ENCODE data around the gene OCEL1.

The OCEL1 gene

DNA sequence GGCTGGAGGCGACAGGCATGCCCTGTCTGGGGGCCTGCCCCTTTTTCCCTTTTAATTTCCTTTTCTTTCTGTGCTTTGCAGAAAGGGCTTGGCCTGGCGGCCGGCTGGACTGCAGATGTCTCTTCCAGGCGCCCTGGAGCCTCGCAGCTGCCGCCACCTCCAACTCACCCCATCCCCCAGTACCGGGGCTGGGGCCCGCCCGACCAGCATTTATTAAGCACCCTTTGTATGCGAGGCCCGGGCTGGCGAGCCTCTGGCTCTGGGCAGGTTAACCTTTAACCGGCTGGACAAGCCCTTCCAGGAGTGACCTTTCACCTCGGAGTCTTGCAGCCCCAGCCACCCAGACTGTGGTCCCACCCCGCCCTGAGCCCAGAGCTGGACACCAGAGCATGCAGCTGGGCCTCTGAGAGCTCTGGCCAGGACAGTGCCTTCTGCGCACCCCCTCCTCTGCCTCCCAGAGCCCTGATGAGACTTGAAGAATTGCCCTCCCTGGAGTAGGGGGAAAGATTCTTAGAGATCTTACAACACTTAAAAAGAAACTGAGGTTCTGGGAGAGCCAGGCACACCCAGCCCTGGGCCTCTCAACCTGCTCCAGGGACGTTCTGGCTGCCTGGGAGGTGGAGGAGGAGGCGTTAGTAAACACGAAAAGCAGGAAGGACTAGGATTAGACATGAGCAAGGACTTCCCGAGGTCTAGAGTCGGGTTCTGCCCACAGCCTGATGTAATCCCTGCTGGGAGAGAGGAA, 20.8 kb downstream of the OCEL1 start:
- Histone ChIP-seq H3K27me3 (ENCODE audit: insufficient read depth, low read length, poor library complexity) (no peaks in the 10 kb centered on the region), H3K4me3 (ENCODE audit: low read depth in 1 of 2, low read length in 2 of 2) (peak overlapping the region; percentile 34 to 92; a peak in 3 of 4 replicates), H4K20me1 (ENCODE audit: insufficient read depth, low read length) (peaks cover 8% of the 10 kb centered on the region), H3K36me3 (ENCODE audit: insufficient read depth, low read length) (no peaks in the 10 kb centered on the region), H3K4me1 (ENCODE audit: insufficient read depth, low read length) (peaks cover 35% of the 10 kb centered on the region), H3K4me2 (ENCODE audit: insufficient read depth, low read length) (peak overlapping the region; percentile 98), H3K27ac (ENCODE audit: low read length) (peak overlapping the region; percentile 80), H2AFZ (ENCODE audit: low read depth, low read length) (peak overlapping the region; percentile 96), H3K9ac (ENCODE audit: low read depth, low read length) (peak overlapping the region; percentile 81), H3K79me2 (ENCODE audit: insufficient read depth, low read length) (peaks cover 31% of the 10 kb centered on the region), H3K9me3 (ENCODE audit: insufficient read depth, low read length, severe bottlenecking) (no peaks in the 10 kb centered on the region)
- ATAC-seq (ENCODE audit: insufficient read depth, low read depth) (no peak; the same call in 2 of the 3 replicates), DNase-seq (no peak)
- TF ChIP-seq, protein P1, sequence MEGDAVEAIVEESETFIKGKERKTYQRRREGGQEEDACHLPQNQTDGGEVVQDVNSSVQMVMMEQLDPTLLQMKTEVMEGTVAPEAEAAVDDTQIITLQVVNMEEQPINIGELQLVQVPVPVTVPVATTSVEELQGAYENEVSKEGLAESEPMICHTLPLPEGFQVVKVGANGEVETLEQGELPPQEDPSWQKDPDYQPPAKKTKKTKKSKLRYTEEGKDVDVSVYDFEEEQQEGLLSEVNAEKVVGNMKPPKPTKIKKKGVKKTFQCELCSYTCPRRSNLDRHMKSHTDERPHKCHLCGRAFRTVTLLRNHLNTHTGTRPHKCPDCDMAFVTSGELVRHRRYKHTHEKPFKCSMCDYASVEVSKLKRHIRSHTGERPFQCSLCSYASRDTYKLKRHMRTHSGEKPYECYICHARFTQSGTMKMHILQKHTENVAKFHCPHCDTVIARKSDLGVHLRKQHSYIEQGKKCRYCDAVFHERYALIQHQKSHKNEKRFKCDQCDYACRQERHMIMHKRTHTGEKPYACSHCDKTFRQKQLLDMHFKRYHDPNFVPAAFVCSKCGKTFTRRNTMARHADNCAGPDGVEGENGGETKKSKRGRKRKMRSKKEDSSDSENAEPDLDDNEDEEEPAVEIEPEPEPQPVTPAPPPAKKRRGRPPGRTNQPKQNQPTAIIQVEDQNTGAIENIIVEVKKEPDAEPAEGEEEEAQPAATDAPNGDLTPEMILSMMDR (IDR thresholded peaks at IDR 0.05; ENCODE audit: borderline replicate concordance, extremely low read depth, low read length, poor library complexity, severe bottlenecking) = no peak
- no peak for TF ChIP-seq EZH2 (IDR thresholded peaks at IDR 0.05; ENCODE audit: borderline replicate concordance, low read depth, low read length, severe bottlenecking)

DNA sequence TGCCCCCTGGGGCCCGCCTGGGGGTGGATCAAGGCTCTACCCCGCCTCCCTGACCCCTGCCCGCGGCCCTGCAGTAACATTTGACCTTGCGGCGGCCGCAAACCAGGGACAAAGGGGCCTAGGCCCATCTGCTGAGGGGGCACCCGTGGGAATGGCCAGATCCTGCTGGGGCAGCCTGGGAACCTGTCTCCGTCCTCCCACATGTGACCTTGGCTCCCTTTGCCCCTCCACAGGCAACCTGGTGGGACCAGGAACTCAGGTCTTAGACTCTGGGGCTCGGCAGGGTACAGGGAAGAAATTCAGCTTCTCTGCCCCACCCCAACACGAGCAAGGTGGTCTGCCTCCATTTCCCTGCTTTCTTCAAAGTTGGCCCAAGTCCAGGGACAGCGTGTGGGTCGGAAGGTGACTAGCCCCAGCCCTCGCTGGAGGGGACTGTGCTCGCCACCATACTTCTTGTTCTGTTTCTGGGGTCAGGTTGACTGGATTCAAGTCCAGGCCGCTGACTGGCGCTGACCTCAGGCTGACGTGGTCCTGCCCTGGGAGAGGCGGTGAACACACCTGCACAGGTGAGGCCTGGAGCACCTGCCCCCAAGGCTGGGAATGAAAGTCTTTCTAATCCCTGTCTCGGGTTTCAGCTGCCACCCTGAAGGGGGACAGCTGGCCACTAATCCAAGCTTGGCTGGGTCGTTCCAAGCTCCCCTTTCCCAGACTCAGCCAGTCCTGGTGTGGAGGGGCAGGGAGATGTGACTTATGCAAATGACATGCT, 22.2 kb downstream of the OCEL1 start:
- H3K27ac ChIP-seq (ENCODE audit: low read length) = no peak overlapping the region
- TF ChIP-seq, protein P1 (IDR thresholded peaks at IDR 0.05; ENCODE audit: borderline replicate concordance, extremely low read depth, low read length, poor library complexity, severe bottlenecking) = no peak
- no peak for TF ChIP-seq EZH2 (IDR thresholded peaks at IDR 0.05; ENCODE audit: borderline replicate concordance, low read depth, low read length, severe bottlenecking)
- peaks cover 29% of the 10 kb centered on the region for H3K4me1 ChIP-seq (ENCODE audit: insufficient read depth, low read length)
- no peaks in the 10 kb centered on the region for H3K36me3 ChIP-seq (ENCODE audit: insufficient read depth, low read length)
- peaks cover 22% of the 10 kb centered on the region for H3K79me2 ChIP-seq (ENCODE audit: insufficient read depth, low read length)
- H3K9me3 ChIP-seq (ENCODE audit: insufficient read depth, low read length, severe bottlenecking) = no peaks in the 10 kb centered on the region
- ATAC-seq (ENCODE audit: insufficient read depth, low read depth) (no peak), DNase-seq (no peak)
- no peak overlapping the region for H2AFZ ChIP-seq (ENCODE audit: low read depth, low read length)
- H4K20me1 ChIP-seq (ENCODE audit: insufficient read depth, low read length) = no peaks in the 10 kb centered on the region; the same call in 1 of the 2 replicates
- H3K4me2 ChIP-seq (ENCODE audit: insufficient read depth, low read length) = no peak overlapping the region
- H3K9ac ChIP-seq (ENCODE audit: low read depth, low read length) = no peak overlapping the region
- no peaks in the 10 kb centered on the region for H3K27me3 ChIP-seq (ENCODE audit: insufficient read depth, low read length, poor library complexity)
- no peak overlapping the region for H3K4me3 ChIP-seq (ENCODE audit: low read depth in 1 of 2, low read length in 2 of 2)

DNA sequence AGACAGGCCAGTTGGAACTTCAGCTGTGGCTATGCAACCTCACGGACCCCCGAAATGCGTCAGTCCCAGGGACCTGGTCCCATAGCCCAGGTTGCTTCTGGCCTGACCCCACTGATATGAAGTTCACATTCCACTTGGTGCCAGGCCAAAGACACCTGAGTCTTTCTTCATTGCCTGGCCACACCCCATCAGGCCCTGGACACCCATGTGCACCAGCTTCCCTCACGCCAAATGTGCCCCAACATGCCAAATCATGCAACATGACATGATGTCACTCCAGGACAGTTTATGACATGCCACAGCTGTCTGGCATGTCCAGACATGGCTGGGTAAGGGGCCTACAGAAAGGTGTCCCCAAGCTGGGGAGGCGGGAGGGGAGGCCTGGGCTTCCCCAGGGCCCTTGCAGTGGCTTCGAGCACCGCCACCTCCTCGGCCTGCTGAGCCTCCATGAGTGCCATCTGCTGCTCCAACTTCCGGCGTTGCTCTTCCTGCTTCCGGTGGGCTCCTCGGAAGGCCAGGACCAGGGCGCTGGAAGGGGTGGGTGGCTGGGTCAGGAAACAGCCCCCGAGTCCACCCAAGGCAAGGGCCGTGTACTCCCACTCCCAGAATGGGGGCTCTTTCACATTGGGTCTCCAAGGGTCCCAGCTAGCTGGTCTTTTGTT, 24.0 kb downstream of the OCEL1 start:
- no peaks in the 10 kb centered on the region for H3K36me3 ChIP-seq (ENCODE audit: insufficient read depth, low read length)
- H3K27ac ChIP-seq (ENCODE audit: low read length) = no peak overlapping the region
- no peak overlapping the region for H3K9ac ChIP-seq (ENCODE audit: low read depth, low read length)
- no peaks in the 10 kb centered on the region for H4K20me1 ChIP-seq (ENCODE audit: insufficient read depth, low read length)
- H3K27me3 ChIP-seq (ENCODE audit: insufficient read depth, low read length, poor library complexity) = no peaks in the 10 kb centered on the region
- no peak overlapping the region for H3K4me2 ChIP-seq (ENCODE audit: insufficient read depth, low read length)
- peaks cover 5% of the 10 kb centered on the region; the same call in 1 of the 2 replicates for H3K79me2 ChIP-seq (ENCODE audit: insufficient read depth, low read length)
- no peak for ATAC-seq (ENCODE audit: insufficient read depth, low read depth)
- no peak overlapping the region for H2AFZ ChIP-seq (ENCODE audit: low read depth, low read length)
- H3K9me3 ChIP-seq (ENCODE audit: insufficient read depth, low read length, severe bottlenecking) = no peaks in the 10 kb centered on the region
- H3K4me1 ChIP-seq (ENCODE audit: insufficient read depth, low read length) = peaks cover 11% of the 10 kb centered on the region
- H3K4me3 ChIP-seq (ENCODE audit: low read depth in 1 of 2, low read length in 2 of 2) = no peak overlapping the region
- TF ChIP-seq EZH2 (IDR thresholded peaks at IDR 0.05; ENCODE audit: borderline replicate concordance, low read depth, low read length, severe bottlenecking) = no peak
- TF ChIP-seq, protein P1 (IDR thresholded peaks at IDR 0.05; ENCODE audit: borderline replicate concordance, extremely low read depth, low read length, poor library complexity, severe bottlenecking) = no peak
- DNase-seq = no peak
